Measurements from ENCODE around the gene RAD1.

The RAD1 gene

GRCh38 chr5:34915856-34916192 is 520 bp upstream of the RAD1 start:
- DNase-seq, result no peak

DNA sequence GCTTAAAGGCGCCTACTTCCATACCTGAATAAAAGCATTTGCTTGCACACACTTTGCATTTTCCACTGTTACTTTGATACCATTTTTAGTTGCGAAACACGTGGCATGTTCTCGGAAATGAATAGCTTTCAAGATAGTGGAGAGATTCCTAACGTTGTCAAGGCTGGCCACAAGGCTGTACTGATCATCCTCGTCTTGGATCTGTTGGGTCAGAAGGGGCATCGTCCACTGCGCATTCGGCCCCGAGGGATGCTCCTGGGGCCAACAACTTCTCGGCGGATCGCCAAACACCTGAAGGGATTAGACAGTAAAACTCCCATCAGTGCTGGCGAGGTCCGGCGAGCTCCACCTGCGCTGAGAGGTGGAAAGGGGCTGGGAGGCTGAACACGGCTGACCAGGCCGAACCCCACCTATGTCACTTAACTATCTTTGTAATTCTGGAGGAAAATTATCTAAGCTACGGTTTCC is 599 bp downstream of the RAD1 start:
- DNase-seq, result no peak

GRCh38 chr5:34913072-34913471 is 2.2 kb downstream of the RAD1 start:
- DNase-seq, result no peak

GRCh38 chr5:34905564-34905963 is 9.7 kb downstream of the RAD1 start:
- no peak for DNase-seq

DNA sequence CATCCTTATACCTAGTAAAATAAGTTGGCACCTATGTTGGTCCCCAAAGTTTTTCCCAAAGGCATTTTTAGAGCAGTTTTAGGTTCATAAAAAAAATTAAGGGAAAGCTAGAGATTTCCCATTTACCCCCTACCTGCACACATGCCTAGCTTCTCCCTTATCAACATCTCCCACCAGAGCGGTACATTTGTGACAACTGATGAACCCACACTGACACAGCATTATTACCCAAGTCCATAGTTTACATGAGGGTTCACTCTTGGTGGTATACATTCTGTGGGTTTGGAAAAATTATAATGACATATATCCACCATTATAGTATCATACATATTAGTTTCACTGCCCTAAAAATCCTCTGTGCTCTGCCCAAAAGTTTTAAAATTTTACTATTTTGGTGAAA is 12.0 kb downstream of the RAD1 start:
- DNase-seq, result no peak

GRCh38 chr5:34900652-34901051 is 14.7 kb downstream of the RAD1 start:
- no peak for DNase-seq

- DNase-seq, result no peak
Measured at GRCh38 chr5:34899066-34899465, 16.2 kb downstream of the RAD1 start.

DNA sequence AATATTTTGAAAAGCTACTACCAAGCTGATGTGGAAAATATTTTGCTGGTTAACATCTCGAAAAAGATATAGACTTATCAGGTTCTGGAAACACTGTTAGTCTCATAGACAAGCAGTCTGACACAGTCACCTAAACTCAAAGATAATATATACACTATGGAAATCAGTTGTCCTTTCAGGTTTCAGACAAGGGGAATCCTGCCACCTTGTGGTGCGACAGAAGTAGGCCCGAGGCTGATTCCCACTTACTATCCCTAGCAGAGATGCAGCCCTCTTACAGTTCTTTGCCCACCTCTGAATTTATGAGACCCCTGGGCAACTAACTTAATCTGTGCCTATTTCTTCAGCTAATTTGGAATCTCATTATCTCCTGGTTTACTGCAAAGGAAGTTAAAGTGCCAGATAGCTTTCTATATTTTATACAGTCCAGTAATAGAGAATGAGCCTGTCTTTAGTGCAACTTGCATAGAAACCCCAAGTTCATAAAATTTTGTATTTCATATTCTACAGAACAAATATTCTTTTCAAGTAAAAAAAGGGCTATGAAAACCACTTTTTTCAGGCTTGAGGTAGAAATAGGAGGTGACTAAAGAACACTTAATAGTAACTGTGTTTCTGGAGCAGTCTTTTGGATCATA is 16.9 kb downstream of the RAD1 start:
- peak; percentile 23 for DNase-seq

DNA sequence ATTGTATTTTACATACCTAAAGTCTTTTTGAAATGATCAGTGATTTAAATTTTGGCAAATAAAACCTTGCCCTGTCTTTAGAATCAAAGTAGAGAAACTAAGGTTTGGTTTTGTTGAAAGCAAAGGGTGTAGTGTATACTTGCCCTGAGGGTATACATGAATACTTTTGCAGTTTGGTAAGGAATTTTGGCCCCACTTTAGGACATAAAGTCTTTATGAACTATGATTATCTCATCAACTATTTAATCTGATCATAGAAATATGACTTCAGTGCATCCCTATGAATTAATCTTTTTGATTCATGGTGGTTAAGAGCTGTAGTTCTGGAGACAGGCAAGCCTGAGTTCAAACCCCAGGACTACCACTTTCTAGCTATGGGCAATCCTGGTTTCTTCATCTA is 17.7 kb downstream of the RAD1 start:
- DNase-seq, result no peak

DNA sequence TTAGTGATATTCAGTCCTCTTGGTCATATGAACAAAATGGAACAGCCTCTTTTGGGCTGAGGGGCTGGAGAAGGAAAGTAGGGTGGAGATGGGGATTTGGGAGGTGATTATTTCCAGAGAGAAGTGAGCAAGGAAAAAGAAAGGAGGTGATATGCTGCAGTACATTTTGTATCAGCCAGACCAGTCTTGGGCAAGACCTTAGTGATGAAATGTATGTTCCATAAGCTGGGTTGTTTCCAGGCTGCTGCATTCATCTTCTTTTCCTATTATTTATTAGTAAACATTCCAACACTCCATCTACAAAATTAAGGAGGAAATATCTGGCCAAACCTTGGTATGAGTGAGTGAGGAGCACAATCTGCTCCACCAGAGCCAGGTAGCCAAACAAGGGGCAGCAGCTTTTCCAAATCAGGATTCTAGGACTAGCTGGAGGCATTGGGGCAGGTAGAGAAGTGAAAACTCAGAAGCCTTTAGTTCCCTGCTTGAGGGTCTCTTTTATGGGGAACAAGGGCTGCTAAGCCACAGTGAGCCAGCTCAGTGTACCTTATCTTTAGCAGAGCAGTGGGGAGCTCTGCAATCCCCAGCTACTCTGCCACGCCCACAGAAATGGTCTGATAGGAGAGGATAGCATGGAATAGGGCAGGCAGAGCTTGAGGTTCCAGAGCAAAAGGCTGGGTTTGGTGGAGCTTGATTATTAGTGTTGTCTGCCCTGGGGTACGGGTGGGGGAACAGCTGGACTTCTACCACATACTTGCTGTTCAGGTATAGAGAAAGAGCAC is 19.5 kb downstream of the RAD1 start:
- no peak for DNase-seq

- DNase-seq, result no peak
Measured at GRCh38 chr5:34894716-34895115, 20.6 kb downstream of the RAD1 start.

- DNase-seq, result no peak
Measured at GRCh38 chr5:34892414-34892813, 22.9 kb downstream of the RAD1 start.

- DNase-seq, result no peak
Measured at GRCh38 chr5:34891981-34892380, 23.3 kb downstream of the RAD1 start.

- no peak for DNase-seq
Measured at GRCh38 chr5:34889394-34889793, 25.9 kb downstream of the RAD1 start.

DNA sequence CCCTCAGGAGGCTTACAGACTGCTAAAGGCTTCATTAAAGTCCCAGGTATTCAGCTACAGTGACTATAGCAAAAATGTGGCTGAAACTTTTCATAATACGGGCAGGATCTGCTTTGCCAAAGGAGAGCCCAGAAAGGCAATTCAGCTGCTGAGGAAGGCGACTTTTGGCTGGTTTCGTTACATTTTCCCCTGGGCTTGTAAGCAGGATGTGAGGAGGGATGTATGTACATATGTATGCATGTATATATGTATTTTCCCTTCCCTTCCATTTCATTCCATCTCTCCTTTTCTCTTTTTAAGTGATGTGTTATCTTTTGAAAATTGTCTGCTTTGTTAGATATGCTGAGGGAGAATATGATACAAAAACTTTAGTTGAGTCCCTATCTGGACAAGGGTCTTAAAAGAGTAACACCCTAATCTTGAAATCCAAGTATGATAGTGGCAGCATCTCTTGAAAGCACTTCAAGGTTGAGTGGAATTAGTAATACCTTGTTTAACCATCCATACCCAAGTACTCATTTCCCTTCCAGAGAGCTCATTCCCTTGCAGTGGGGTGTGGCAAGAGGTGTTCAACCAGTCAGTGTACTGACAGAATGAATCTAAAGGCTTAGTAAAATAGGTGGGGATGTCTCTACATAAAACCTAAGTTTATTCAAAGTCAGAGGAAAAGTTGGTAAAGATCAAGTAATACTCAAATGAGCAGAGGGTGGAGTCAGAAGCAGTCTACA is 28.7 kb downstream of the RAD1 start:
- no peak for DNase-seq

DNA sequence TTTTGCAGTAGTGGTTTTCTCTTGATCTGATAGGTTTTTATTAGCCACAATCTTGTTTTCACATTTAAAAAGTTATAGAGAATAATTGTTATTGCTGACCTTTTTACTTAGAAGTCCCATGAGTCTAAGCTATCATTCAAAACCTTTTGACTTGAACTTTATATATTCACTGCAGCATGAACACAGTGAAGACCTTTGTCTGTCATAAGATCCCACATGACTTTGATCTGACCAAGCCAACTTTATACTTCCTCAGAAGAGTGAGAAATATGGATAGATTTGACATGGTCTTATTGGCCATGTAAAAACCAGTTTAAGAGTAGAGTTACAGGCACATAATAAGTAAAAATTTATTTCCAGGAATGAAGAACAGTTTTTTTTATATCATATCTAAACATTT is 34.1 kb downstream of the RAD1 start:
- no peak for DNase-seq

- no peak for DNase-seq
Measured at GRCh38 chr5:34876275-34876674, 39.0 kb downstream of the RAD1 start.

- no peak for DNase-seq
Measured at GRCh38 chr5:34870382-34870781, 44.9 kb downstream of the RAD1 start.

GRCh38 chr5:34869256-34869655 is 46.0 kb downstream of the RAD1 start:
- no peak for DNase-seq

DNA sequence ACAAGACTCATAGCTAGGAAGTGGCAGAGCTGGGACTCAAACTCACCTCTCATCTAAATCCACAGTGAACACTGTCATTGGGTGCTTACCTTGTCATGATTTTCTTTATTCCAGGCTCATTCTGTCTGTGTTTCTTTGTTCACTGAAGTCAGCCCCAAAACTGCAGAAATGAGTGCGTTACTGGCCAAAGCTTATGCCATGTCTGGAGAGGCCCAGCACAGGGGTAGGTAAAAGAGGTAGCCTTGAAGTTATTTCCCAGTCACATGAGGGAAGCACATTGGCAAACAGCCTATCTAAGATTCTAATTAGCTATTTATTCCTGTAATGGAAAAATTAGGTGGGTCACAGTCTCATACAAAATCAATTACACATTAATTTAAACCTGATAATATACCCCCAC is 46.5 kb downstream of the RAD1 start:
- no peak for DNase-seq

DNA sequence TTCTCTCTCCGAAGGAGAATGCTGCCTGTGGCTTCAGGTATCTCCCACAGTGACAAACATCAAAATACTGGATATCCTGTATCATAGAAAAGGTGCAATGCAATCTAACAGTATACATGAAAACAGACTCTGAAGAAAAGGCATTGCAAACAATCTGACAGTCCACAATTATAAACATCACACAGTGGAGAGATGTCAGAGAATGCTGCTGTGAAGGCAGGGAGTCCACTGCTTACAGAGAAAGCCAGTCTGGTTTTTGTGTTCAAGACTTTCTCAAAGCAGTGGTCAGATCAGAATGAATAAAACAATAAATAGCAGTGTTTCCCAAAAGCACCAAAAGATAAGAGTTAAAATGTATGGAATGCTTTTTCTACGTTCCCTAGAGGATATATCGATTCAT is 47.6 kb downstream of the RAD1 start:
- DNase-seq, result no peak

DNA sequence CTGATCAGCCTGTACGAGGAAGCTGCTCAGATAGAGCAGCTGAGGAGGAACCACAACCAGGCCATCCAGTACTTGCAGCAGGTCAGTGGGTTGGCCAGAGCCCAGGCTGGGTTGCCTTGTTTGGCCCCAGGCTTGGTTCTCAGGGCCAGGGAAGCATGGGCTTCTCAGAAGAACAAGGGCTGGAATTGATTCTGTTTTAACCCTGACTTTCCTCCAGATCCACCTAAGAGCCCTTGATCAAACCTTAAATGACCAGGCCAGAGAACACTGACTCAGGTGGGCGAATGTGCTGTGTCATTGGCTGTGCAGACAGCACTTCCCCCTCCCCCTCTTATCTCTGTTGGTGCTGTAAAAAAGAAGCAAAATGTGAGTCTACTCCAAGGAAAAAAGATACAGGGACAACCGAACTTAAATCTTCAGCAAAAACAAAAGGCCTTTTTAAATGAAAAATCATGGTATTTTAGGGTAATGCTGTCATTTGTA is 48.3 kb downstream of the RAD1 start:
- DNase-seq, result no peak

DNA sequence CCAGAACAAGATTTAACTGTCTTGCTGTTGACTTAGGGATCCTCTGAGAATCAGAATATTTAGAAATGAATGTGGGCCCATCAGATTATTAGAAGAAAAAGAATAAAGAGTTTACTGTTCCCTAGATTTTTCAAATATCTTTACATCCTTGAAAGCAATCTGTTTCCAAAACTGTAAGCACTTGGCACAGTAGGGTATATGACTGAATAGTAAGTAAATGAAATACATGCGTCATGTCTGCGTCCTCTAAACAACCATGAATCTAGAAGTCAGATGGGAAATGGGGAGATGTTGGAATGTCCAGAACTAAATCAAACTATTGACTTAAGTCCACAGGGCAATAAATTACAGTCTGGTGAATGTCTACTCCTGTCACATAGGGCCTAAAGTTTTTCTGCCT is 50.2 kb downstream of the RAD1 start:
- no peak for DNase-seq

DNA sequence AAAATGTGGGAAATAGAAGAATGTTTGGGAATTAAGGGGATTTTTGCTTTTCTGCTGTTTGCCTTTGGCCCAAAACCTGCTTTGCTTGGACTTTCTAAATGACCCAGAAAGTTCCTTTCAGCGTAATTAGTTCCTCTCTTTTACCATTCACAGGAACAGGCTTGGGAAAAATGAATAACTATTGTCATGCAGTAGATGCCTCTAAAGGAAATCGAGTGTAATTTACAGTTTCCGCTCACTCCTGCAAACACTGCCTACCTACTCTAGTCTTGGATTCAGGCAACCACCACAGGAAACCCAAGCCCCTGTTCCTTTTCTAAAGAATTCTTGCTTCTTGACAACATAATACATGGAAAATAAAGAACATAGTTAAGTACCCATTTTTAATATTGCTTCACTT is 51.4 kb downstream of the RAD1 start:
- no peak for DNase-seq
